Right hindlimb (tissue), 1 donor: Measurements from ENCODE around the gene FASN.

Experiments used
- DNase-seq: peaks from one replicate; pipeline ENCODE4 v3.0.0-alpha.2; 2018

Gene FASN

GRCh38 chr17:82117139-82118090 lies 19.4 kb upstream of the FASN start:
- DNase-seq: no peak

DNA sequence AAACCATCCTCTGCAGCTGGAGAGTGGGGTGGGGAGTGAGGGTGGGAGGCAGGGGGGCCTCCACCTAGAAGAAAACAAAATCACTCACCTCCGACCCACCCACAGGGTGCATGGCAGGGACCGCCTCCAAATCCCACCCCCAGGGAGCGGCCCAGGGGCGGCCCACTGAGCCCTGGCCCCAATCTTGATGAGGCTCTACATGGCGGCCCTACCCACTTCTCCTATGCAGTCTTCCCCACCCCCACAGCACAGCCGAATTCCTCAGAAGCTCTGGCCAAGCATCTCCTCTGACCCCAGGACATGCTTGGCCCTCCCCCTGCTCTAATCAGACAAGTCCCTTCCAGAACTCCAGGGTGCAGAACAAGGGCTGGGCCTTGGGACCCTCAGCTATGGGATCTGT lies 18.2 kb upstream of the FASN start:
- DNase-seq: peak; percentile 10

DNA sequence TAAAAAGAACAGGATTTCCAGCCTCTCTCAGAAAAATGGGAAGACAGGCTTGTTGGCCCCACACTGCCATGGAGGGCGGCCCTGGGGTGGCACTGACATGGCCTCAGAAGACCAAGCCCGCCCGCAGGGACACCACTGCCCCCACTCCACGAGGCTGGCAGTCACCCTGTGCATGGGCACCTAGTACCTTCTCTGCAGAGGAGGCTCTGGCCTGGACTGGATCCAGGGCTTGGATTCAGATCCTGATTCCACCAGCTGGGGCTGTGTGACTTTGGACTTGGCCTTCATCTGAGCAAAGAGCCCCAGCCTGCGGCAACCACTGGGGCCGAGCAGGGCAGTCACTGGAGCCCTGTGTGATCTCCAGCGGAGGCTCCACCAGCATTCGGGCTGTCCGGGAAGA lies 16.8 kb upstream of the FASN start:
- DNase-seq: peak; percentile 6

DNA sequence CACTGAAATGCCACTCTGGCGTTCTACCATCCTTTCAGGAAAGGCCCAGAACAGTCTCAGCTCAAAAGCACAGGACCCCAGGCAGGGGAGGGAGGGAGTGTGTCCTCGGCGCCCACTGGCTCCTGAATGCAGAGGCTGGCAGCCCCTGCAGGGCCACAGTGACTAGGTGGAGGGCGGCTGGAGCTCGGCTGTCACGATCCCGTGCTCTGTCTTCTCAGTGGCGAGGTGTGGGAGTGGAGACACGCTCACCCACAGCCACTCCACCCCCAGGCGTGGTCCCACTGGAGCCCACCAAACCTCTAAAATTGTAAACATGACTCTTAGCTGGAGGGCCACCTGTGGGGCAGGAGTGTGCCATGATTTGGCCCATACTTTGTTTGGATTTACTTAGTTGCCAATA lies 16.4 kb upstream of the FASN start:
- DNase-seq: peak; percentile 12

DNA sequence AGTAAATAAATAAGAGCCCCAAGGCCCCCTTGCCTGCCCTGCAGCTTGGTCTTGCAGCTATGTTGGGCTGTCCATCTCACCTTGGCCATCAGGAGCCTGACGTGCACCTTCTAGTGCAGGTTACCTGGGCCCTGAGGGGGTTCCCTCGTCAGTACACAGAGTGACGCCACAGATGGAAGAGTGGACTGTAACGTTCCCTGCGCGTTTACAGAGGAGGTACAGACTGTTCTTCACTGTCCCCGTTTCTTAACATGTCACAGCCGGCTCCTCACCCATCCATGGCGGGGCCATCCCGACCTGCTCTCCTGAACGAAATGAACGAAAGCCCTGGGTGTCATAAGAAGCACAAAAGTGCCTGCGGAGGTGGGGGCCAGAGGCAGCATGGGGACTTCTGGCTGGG lies 15.9 kb upstream of the FASN start:
- DNase-seq: peak; percentile 6

DNA sequence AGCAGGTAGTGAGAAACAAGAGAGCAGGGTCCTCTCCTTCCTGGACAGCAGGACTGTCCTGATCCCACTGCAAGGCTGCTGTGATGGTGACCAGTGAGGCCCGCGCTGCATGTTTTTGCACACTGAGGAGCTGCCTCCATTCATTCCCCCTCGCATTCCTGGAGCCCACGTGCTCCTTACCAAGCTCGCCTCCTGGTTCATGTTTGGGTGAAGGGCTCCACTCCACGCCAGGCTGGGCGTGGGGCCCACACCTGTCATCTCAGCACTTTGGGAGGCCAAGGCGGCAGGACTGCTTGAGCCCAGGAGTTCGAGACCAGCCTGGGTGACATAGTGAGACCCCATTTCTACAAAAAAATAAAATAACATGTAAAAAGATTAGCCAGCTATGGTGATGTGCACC lies 15.4 kb upstream of the FASN start:
- DNase-seq: no peak

DNA sequence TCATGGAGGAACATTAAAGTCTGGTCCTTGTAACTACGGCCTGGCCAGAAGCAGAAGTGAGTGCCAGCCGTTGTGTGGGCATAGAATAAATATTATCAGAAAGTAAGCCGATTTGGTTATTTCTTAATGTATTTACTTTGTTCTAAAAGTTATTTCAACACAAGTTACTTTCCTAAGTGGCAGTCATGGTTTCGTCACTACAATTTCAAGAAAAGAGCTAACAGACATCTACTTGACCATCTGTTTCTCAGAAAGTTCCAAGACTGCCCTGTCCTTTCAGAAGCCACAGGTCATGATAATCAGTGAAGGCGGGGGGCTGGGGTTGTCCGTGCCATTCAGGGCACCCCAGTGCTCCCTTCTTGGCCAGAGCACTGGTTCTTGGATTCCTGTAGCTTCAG lies 14.9 kb upstream of the FASN start:
- no peak for DNase-seq

DNA sequence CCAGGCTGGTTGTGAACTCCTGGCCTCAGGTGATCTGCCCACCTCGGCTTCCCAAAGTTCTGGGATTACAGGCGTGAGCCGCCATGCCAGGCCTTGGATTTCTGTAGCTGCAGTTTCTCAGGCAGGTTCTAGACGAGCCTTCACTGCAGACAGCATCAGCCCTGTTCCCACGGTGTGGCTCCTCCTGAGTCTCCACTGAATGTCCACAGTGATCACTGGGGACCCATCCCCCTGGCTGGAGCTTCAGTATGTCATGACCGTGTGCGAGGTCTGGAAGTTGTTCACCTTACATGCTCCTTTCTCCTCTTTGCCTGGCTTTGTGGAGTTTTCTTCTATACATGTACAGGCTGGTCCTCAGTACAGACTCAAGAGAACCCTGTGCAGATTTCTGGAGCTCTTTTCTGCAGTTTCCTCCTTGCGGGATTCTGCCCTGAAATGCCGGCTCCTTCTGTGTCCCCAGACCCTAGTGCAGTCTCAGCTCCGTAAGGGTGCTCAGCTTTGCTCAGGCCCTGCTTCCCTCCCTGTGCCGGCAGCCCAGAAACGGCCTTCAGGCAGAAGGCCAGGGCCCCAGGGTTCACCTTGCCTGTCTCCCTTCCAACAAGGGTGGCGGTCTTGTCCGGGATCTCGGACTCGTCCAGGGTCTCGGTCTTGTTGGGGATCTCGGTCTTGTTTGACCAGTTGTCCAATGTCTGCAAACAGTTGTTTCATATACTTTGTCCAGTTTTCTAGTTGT lies 14.3 kb upstream of the FASN start:
- peak; percentile 4 for DNase-seq

GRCh38 chr17:82110298-82110697 lies 12.3 kb upstream of the FASN start:
- DNase-seq: no peak

- peak; percentile 14 for DNase-seq
Measured at GRCh38 chr17:82108961-82109475, 11.0 kb upstream of the FASN start.

DNA sequence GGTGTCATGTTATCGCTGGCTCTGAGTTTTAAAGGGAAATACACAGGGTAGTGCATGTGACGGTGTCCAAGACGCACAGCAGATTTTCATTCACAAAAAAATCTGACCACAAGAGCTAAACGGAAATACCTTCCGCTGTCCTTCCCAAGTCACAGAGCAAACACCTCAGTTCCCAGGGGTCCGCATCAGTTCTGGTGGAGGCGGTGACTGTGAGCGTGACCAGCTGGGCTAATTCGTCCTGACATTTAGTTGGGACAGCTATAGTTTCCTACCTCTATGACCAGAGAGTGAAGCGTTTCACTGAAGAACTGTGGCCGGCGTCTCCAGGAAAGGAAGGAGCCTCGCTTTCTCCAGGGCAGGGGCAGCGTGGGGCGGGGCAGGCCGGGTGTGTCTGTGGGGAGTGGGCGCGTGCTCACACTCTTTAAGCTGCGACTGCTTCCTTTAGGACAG lies 10.5 kb upstream of the FASN start:
- DNase-seq: peak; percentile 16

- DNase-seq: peak; percentile 15
Measured at GRCh38 chr17:82108038-82108437, 10.0 kb upstream of the FASN start.

- DNase-seq: peak; percentile 24
Measured at GRCh38 chr17:82107341-82107860, 9.4 kb upstream of the FASN start.

- DNase-seq: peak; percentile 47
Measured at GRCh38 chr17:82106688-82107305, 8.8 kb upstream of the FASN start.

GRCh38 chr17:82105882-82106687 lies 8.0 kb upstream of the FASN start:
- peak; percentile 58 for DNase-seq

DNA sequence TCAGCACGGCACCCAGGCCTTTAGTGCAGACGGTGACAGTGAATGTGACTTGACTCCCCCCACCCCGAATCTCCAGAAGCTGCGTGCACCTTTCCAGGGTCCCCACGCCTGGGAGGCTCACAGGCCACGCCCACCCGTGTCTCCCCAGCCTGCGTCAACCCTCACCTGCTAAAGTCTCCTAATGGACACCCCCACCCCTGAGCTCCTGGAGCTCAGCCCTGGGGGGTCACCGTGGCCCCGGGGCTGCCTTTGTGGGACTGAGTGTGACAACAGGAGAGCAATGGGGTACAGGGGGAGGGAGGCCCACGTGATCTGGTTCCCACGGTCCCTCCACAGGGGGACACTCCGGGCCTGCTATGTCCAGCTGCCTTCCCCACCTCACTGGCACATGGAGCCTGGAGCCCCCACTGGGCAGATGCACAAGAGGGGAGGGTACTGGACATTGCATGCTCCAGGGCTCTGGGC lies 7.4 kb upstream of the FASN start:
- DNase-seq: peak; percentile 23

DNA sequence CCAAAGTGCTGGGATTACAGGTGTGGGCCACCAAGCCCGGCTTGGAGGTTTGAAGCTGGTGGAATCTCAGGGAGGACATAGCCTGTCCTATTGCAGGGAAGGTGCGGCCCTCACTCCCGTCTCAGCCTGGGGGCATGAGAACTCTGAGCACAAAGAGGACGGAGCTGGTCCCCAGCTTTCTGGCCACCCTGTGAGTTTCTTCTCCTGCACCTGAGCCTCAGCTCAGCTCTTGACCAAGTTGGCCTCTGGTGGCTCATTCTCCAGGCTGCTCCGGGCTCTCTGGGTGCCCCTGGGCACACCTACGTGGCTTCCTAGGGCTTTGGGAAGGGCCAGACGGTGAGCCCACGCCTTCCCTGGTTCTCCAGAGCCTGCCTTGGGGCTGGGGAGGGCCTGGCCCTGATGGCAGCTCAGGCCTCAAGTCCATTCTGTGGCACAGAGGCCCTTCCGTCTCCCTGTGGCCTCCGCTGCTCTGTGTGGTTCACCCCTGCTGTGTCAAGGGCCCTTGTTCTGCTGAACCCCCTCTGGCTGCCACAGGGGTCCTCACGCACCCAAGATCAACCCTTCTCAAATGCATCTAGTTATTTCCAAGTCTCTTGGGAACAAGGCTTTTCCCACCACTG lies 6.9 kb upstream of the FASN start:
- DNase-seq: no peak

DNA sequence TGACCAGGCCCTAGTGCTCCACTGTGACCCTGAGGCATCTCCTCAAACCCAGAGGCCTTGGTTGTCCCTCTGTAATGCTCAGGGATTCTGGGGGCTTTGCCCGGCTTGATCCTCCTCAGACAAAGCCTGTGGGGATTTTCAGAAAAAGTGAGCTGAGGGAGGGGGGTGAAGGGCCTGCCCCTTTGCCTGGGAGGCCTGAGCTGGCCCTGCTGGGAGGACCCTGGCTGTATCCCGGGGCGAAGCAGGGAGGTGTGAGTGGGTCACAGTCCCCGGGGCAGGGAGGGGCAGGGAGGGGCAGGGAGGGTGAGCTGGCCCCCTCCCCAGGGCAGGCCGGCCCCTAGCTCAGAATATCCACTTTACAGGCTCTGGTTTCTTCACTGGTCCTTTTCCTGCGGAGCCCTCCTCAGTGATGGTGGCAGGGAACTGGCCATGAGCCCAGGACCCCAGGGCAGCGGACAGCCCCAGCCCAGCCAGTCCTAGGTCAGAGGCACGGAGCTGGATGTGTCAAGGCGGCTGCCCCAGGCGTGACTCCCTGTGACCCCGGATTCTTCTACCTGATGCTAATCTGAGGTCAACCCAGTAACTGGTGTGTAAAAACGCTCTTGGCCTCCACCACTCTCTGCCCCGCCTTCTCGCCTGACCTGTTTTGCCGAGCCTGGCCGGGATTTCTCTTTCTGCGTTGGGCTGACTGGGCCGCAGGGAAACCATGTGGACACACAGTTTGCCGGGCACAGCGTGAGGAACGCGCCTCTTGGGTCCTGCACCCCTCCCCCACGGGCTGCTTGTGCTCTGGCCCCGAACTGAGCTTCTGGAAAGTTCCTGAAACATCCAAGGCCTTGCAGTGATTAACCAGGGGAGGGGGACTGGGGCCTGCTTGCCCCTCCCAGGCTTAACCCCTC lies 5.8 kb upstream of the FASN start:
- DNase-seq: peak; percentile 77

DNA sequence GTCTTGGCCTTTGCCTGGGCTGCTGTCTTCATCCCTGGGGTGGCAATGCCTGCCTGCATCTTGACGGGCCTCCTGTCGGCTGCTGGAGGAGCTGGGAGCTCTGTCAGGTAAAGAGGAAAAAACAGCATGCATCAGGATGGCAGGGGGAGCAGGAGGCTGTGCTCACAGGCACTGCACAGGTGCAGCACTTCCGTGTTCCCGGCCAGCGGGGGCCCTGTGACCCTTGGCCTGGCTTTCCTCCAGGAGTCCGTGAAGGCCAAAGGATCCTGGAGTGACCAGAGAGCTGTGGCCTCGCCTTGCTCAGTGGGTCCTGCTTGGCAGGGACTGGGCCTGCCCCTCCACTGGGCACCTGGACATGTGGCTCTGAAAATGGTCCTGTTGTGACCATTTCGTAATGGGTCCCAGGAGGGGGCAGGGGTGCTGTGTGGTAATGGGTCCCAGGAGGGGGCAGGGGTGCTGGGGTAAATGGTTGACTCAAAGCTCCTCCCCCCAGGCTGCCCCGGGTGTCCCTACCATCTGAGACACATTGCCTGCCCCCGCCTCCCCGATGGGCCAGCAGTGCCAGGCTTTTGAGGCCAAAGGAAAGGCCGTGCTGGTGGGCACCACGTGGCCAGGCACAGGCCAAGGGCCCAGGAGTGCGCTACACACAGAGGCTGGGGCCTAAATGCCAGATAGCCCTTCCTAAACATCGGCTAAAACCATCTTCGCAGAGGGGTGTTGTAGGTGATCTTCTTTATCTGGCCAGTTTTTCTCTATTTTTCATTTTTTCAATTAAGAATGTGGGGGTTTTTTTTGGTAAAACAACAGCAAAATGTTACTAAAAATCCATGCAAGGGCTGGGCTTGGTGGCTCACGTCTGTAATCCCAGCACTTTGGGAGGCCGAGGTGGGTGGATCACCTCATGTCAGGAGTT lies 4.0 kb upstream of the FASN start:
- no peak for DNase-seq
